ENCODE data around the gene SLC9A9.
"Not testable (repeated sequence)": the region's sequence is repeated elsewhere in the genome, so short reads cannot be mapped to it uniquely, and the experiment has no call there.

Gene SLC9A9

DNA sequence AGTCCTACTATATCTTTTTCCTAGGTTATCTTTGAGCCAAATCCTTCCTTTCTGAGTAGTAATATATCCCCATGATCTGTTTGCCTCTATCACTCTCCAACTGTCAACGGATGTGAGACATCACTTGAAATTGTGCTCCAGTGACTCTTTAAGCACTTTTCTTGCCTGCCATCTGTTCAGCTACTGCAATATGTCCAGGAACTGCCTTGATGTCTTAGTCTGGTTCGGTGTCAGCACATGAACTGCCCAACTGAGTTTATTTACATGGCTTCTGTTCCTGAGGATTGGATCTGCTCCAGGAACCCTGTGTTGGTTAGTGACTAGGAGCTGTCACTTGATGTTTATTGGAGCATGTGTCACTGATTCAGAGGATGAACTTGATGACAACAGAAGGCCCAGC, 116.5 kb downstream of the SLC9A9 start:
- no peaks in the 10 kb centered on the region for H3K36me3 Mint-ChIP-seq (ENCODE audit: low read depth)
- no peak overlapping the region for H3K4me3 Mint-ChIP-seq
- H3K27ac Mint-ChIP-seq: no peak overlapping the region
- DNase-seq: no peak
- no peaks in the 10 kb centered on the region for H3K9me3 Mint-ChIP-seq
- H3K4me1 Mint-ChIP-seq (ENCODE audit: low read depth): peaks cover 4% of the 10 kb centered on the region
- no peaks in the 10 kb centered on the region for H3K27me3 Mint-ChIP-seq

DNA sequence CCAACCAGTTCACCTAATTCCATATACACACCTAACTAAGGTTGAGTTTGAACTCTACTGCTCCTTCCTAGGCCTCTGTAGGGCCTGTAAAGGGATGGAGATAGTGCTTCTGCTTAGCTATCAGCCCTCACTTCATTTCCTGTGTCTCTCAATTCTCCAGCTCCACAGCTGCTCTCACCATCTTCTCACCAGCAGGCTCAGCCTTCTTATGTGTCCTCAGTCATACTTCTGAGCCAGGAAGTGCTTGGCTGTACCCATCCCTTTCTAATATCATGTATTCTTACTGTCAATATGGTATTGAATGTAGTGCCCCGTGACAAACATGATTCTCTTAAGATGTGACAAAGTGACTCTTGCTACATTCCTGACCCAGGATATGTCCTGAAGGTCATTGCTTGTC, 116.9 kb downstream of the SLC9A9 start:
- H3K4me3 Mint-ChIP-seq: no peak overlapping the region
- H3K27ac Mint-ChIP-seq: no peak overlapping the region
- no peaks in the 10 kb centered on the region for H3K36me3 Mint-ChIP-seq (ENCODE audit: low read depth)
- H3K9me3 Mint-ChIP-seq: no peaks in the 10 kb centered on the region
- DNase-seq: no peak
- H3K27me3 Mint-ChIP-seq: no peaks in the 10 kb centered on the region
- peaks cover 4% of the 10 kb centered on the region for H3K4me1 Mint-ChIP-seq (ENCODE audit: low read depth)

DNA sequence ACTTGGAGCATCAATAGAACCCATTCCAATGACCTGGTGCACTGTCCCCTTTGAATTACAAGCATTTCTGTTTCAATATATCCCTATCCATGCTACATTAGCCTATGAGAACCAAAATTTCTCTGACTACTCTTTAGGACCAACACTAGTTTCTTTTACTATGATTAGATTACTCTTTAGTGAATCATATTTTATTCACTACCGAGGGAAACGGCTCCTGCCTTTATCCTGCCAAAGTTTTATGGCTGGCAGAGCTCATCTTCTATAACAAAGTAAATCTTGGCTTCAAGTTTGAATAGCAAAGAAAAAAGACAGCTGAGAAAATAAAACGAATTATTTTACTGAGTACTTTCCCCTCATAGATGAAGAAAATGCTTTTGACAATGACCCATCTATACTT, 120.9 kb downstream of the SLC9A9 start:
- DNase-seq: no peak
- Mint-ChIP-seq H3K4me3 (no peak overlapping the region), H3K9me3 (no peaks in the 10 kb centered on the region), H3K36me3 (ENCODE audit: low read depth) (peaks cover 3% of the 10 kb centered on the region), H3K27me3 (no peaks in the 10 kb centered on the region), H3K27ac (no peak overlapping the region), H3K4me1 (ENCODE audit: low read depth) (peaks cover 4% of the 10 kb centered on the region)

- Mint-ChIP-seq H3K9me3 (no peaks in the 10 kb centered on the region), H3K4me3 (no peak overlapping the region), H3K36me3 (ENCODE audit: low read depth) (peaks cover 3% of the 10 kb centered on the region)
Observed at GRCh38 chr3:143726727-143727126, 121.5 kb downstream of the SLC9A9 start.

GRCh38 chr3:143720381-143720780, 127.9 kb downstream of the SLC9A9 start:
- H3K4me3 Mint-ChIP-seq: no peak overlapping the region
- H3K4me1 Mint-ChIP-seq (ENCODE audit: low read depth): no peaks in the 10 kb centered on the region
- H3K9me3 Mint-ChIP-seq: no peaks in the 10 kb centered on the region
- DNase-seq: no peak
- H3K27ac Mint-ChIP-seq: no peak overlapping the region
- H3K27me3 Mint-ChIP-seq: no peaks in the 10 kb centered on the region
- H3K36me3 Mint-ChIP-seq (ENCODE audit: low read depth): peaks cover 3% of the 10 kb centered on the region

More at GRCh38 chr3:143726727-143727126, 121.5 kb downstream of the SLC9A9 start:
- peaks cover 4% of the 10 kb centered on the region for H3K4me1 Mint-ChIP-seq (ENCODE audit: low read depth)
- DNase-seq: no peak
- no peak overlapping the region for H3K27ac Mint-ChIP-seq
- H3K27me3 Mint-ChIP-seq: no peaks in the 10 kb centered on the region

- H3K9me3 Mint-ChIP-seq: no peaks in the 10 kb centered on the region
- H3K27me3 Mint-ChIP-seq: no peaks in the 10 kb centered on the region
- DNase-seq: no peak
- H3K36me3 Mint-ChIP-seq (ENCODE audit: low read depth): peaks cover 2% of the 10 kb centered on the region
- H3K4me1 Mint-ChIP-seq (ENCODE audit: low read depth): no peaks in the 10 kb centered on the region
- H3K4me3 Mint-ChIP-seq: no peak overlapping the region
- H3K27ac Mint-ChIP-seq: no peak overlapping the region
Observed at GRCh38 chr3:143718463-143718862, 129.8 kb downstream of the SLC9A9 start.

DNA sequence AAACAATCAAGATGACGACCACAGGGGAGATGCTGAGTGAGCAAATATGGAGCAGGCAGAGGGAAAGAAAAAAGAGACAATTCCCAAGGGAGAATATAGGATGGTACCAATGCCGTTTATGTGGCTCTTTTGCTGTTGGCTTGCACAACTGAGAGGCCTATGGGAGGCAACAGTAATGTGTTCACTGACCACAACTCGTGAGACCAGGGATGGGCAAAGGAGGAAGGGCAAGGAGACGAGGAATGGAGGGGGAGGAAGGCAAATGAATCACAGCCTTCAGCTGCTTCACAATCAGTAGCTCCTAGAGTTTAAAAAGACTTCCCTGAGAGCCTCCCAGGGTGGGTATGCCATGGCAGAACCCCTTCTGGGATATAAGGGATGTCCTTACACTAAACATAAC, 131.5 kb downstream of the SLC9A9 start:
- Mint-ChIP-seq H3K4me1 (ENCODE audit: low read depth) (no peaks in the 10 kb centered on the region), H3K4me3 (no peak overlapping the region), H3K36me3 (ENCODE audit: low read depth) (no peaks in the 10 kb centered on the region), H3K27ac (no peak overlapping the region), H3K27me3 (no peaks in the 10 kb centered on the region), H3K9me3 (no peaks in the 10 kb centered on the region)
- DNase-seq: no peak

GRCh38 chr3:143712522-143712921, 135.7 kb downstream of the SLC9A9 start:
- H3K36me3 Mint-ChIP-seq (ENCODE audit: low read depth): no peaks in the 10 kb centered on the region
- no peaks in the 10 kb centered on the region for H3K27me3 Mint-ChIP-seq
- H3K4me3 Mint-ChIP-seq: no peak overlapping the region
- H3K4me1 Mint-ChIP-seq (ENCODE audit: low read depth): peaks cover 2% of the 10 kb centered on the region
- H3K27ac Mint-ChIP-seq: no peak overlapping the region
- no peak for DNase-seq
- no peaks in the 10 kb centered on the region for H3K9me3 Mint-ChIP-seq

DNA sequence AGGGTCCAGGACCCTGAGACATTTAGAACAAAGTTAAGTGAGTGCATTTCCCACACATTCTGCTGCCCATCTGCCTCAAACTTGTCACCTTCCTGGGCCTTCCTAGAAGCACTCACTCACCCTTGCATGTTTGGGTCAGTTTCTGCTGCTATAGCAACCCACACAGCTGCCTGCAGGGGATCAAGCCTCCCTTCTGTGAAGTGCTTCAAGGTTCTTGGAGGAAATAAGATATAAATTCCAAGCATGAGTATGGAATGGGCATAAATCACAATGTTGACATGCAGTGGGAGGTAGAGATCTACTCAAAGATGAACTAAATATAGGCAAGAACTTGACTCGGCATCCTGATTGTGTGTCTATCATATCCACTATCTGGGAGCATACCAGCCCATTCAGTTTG, 140.4 kb downstream of the SLC9A9 start:
- H3K27me3 Mint-ChIP-seq: no peaks in the 10 kb centered on the region
- no peaks in the 10 kb centered on the region for H3K9me3 Mint-ChIP-seq
- H3K4me3 Mint-ChIP-seq: no peak overlapping the region
- H3K27ac Mint-ChIP-seq: no peak overlapping the region
- no peaks in the 10 kb centered on the region for H3K36me3 Mint-ChIP-seq (ENCODE audit: low read depth)
- peaks cover 2% of the 10 kb centered on the region for H3K4me1 Mint-ChIP-seq (ENCODE audit: low read depth)
- no peak for DNase-seq

- no peaks in the 10 kb centered on the region for H3K36me3 Mint-ChIP-seq (ENCODE audit: low read depth)
- H3K27ac Mint-ChIP-seq: no peak overlapping the region
- no peaks in the 10 kb centered on the region for H3K4me1 Mint-ChIP-seq (ENCODE audit: low read depth)
- no peak overlapping the region for H3K4me3 Mint-ChIP-seq
- H3K9me3 Mint-ChIP-seq: no peaks in the 10 kb centered on the region
- DNase-seq: no peak
- H3K27me3 Mint-ChIP-seq: no peaks in the 10 kb centered on the region
Observed at GRCh38 chr3:143700431-143700975, 147.8 kb downstream of the SLC9A9 start.

GRCh38 chr3:143699424-143699823, 148.8 kb downstream of the SLC9A9 start:
- Mint-ChIP-seq H3K27me3 (no peaks in the 10 kb centered on the region), H3K27ac (no peak overlapping the region), H3K4me3 (no peak overlapping the region), H3K9me3 (no peaks in the 10 kb centered on the region), H3K4me1 (ENCODE audit: low read depth) (no peaks in the 10 kb centered on the region), H3K36me3 (ENCODE audit: low read depth) (no peaks in the 10 kb centered on the region)
- DNase-seq: no peak

- H3K36me3 Mint-ChIP-seq (ENCODE audit: low read depth): no peaks in the 10 kb centered on the region
- DNase-seq: no peak
- H3K4me1 Mint-ChIP-seq (ENCODE audit: low read depth): no peaks in the 10 kb centered on the region
Observed at GRCh38 chr3:143698682-143699303, 149.5 kb downstream of the SLC9A9 start.

GRCh38 chr3:143697975-143698374, 150.3 kb downstream of the SLC9A9 start:
- H3K9me3 Mint-ChIP-seq: no peaks in the 10 kb centered on the region
- DNase-seq: no peak
- no peaks in the 10 kb centered on the region for H3K27me3 Mint-ChIP-seq
- H3K4me3 Mint-ChIP-seq: no peak overlapping the region
- no peak overlapping the region for H3K27ac Mint-ChIP-seq
- no peaks in the 10 kb centered on the region for H3K4me1 Mint-ChIP-seq (ENCODE audit: low read depth)
- no peaks in the 10 kb centered on the region for H3K36me3 Mint-ChIP-seq (ENCODE audit: low read depth)

More at GRCh38 chr3:143698682-143699303, 149.5 kb downstream of the SLC9A9 start:
- no peaks in the 10 kb centered on the region for H3K9me3 Mint-ChIP-seq
- no peaks in the 10 kb centered on the region for H3K27me3 Mint-ChIP-seq
- H3K27ac Mint-ChIP-seq: no peak overlapping the region
- no peak overlapping the region for H3K4me3 Mint-ChIP-seq

DNA sequence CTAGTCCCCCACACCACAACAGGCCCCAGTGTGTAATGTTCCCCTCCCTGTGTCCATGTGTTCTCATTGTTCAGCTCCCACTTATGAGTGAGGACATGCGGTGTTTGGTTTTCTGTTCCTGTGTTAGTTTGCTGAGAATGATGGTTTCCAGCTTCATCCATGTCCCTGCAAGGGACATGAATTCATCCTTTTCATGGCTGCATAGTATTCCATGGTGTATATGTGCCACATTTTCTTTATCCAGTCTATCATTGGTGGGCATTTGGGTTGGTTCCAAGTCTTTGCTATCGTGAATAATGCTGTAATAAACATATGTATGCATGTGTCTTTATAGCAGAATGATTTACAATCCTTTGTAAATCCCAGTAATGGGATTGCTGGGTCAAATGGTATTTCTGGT, 152.9 kb downstream of the SLC9A9 start:
- not testable (repeated sequence) for H3K9me3 Mint-ChIP-seq; H3K27me3 Mint-ChIP-seq; H3K36me3 Mint-ChIP-seq (ENCODE audit: low read depth); H3K27ac Mint-ChIP-seq; H3K4me3 Mint-ChIP-seq; H3K4me1 Mint-ChIP-seq (ENCODE audit: low read depth); DNase-seq

GRCh38 chr3:143693506-143693905, 154.8 kb downstream of the SLC9A9 start:
- no peaks in the 10 kb centered on the region for H3K9me3 Mint-ChIP-seq
- H3K36me3 Mint-ChIP-seq (ENCODE audit: low read depth): no peaks in the 10 kb centered on the region
- DNase-seq: no peak
- H3K27ac Mint-ChIP-seq: no peak overlapping the region
- no peak overlapping the region for H3K4me3 Mint-ChIP-seq
- H3K27me3 Mint-ChIP-seq: no peaks in the 10 kb centered on the region
- H3K4me1 Mint-ChIP-seq (ENCODE audit: low read depth): no peaks in the 10 kb centered on the region

Measured in activated T-cell treated with anti-CD3 and anti-CD28 coated beads, Interleukin-2, amount 50 U/mL, for 24 hours (primary cell).